Stimulated activated naive CD4-positive, alpha-beta T cell treated with Interleukin-2 at 50 U/mL for 16 hours (primary cell): ENCODE measurements around the gene SMIM33.
A peak's percentile ranks its signal among the peaks of the same experiment; 100 is the strongest.
"Not testable (repeated sequence)": the region's sequence is repeated elsewhere in the genome, so short reads cannot be mapped to it uniquely, and the experiment has no call there.

Experiments
- DNase-seq: peaks from one replicate; lab custom pipeline; 2025; lab: John Stamatoyannopoulos, UW

The SMIM33 gene

DNA sequence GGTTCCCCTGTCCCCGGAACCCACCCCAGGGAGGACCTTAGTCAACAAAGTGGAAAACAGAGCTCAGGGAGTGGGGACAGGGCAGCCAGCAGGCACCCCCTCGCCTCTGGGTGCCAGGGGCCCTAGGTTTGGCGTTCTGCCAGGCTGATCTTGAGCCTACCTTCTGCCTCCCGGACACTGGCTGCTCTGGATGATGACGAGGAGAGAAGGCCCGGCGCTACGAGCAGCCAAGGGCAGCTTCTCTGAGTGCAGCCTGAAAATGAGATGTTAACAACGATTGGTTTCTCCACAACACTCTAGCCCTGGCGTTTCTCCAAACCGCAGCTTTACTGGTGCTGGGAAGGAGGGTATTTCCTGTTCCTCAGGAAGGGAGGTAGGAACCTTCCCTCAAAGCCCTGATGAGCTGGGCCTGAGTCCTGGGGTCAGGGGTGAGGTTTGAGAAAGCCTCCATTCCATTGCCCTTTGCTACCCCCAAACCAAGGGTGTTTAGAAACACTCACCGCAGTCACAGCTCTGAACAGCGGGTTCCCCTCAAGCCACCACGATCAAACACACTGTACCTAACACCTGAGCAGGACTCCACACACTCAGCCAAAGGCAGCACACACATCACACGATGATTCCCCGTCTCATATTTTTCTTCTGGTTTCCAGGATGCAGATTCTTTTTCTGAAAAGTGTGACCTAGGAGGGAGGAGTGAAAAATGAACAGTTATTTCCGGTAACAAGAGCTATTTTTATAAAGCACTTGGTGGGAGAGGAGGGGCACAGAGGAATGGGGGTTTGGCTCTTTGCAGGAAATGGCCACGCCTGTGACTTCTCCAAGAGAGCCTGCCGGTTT, 11.5 kb downstream of the SMIM33 start, which contains the start of gene STING1:
Gene STING1, minus strand, starts transcription at position 709 of the 840 bp plus-strand sequence. CDS start 1,054 bp downstream, outside the sequence.
- peak; percentile 53 for DNase-seq

- DNase-seq, result not testable (repeated sequence)
Measured at GRCh38 chr5:139482890-139483208, 12.0 kb downstream of the SMIM33 start.

GRCh38 chr5:139486201-139486600, 15.4 kb downstream of the SMIM33 start:
- DNase-seq, result no peak

DNA sequence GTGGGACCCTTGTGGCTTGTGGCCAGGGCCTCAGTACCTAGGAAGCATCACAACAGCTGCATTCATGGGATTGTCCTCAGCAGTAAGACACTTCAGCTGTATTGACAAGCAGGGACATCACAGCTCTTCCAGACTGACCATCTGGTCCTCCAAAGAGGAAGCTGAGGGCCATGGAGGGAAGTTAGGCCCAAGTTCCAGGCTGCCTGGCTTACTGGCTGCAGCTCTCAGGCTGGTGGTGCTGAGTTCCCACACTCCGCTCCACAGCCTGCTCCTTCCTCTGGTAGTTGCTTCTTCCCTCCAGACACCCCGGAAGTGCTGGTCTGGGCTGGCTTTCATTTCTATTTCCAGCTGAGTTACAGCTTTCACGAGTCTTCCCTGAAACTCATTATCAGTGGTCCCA, 17.5 kb downstream of the SMIM33 start:
- DNase-seq, result no peak

- DNase-seq, result no peak
Measured at GRCh38 chr5:139492700-139493192, 21.9 kb downstream of the SMIM33 start.

- no peak for DNase-seq
Measured at GRCh38 chr5:139494256-139494655, 23.5 kb downstream of the SMIM33 start.

GRCh38 chr5:139494832-139495231, 24.0 kb downstream of the SMIM33 start:
- DNase-seq, result no peak

DNA sequence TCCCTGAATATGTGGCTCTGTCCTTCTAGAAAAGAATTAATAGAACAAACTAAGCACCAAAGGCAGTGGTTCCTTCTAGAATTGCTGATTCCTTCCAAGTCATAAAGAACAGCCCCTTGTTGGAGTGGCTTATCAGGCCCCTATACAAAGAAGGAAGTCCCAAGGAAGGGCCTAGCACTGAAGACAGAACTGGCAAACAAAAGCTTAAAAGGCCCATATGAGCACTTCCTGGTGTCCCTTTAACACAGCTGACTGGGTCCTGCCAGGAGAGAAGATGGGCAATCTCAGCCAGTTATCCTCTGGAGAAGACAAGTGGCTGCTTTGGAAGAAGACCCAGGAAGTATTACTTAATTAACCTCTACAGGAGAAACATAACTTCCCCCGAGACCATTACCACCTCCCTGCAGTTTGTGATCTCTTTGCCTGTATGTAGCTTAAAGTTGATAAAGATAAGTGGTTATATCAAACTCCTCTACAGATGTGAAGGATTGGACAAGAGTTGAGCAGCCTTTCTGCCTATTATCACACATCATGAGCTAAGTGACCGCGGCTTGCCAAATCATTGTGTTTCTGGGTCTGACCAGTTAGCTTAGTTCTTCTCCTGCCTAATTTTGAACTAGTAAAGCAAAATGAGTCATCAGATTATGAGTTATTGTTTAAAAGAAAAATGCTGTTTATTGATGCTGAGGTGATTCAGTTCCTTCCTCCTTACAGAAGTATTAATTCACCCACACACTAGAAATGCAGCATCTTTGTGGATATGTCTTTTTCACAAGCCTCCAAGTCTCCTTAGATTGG, 25.0 kb downstream of the SMIM33 start:
- DNase-seq, result no peak

- no peak for DNase-seq
Measured at GRCh38 chr5:139501381-139501780, 30.6 kb downstream of the SMIM33 start.

- DNase-seq, result not testable (repeated sequence)
Measured at GRCh38 chr5:139503036-139503817, 32.4 kb downstream of the SMIM33 start.

GRCh38 chr5:139503879-139504278, 33.1 kb downstream of the SMIM33 start:
- DNase-seq, result not testable (repeated sequence)

DNA sequence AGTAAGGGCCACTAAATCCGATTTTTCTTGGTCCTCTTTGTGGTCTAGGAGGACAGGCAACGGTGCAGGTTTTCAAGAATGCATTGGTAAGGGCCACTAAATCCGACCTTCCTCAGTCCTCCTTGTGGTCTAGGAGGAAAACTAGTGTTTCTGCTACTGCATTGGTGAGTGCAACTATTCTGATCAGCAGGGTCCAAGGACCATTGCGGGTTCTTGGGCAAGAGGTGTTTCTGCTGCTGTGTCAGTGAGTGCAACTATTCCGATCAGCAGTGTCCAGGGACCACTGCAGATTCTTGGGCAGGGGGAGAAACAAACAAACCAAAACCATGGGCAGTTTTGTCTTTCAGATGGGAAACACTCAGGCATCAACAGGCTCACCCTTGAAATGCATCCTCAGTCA, 33.9 kb downstream of the SMIM33 start:
- not testable (repeated sequence) for DNase-seq

- DNase-seq, result no peak
Measured at GRCh38 chr5:139512786-139513390, 42.1 kb downstream of the SMIM33 start.

DNA sequence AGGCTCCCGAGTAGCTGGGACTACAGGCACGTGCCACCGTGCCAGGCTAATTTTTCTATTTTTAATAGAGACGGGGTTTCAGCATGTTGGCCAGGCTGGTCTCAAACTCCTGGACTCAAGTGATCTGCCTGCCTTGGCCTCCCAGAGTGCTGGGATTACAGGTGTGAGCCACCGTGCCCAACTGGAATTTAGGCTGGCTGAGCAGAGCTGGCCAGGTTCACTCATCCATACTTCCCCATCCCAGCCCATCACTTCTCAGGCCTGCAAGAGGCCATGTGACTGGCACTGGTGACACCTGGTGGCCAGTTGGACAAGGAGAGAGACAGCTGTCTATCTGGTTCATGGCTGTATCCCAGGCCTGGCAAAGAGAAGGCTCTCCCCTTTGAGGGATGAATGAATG, 42.6 kb downstream of the SMIM33 start:
- peak; percentile 73 for DNase-seq

DNA sequence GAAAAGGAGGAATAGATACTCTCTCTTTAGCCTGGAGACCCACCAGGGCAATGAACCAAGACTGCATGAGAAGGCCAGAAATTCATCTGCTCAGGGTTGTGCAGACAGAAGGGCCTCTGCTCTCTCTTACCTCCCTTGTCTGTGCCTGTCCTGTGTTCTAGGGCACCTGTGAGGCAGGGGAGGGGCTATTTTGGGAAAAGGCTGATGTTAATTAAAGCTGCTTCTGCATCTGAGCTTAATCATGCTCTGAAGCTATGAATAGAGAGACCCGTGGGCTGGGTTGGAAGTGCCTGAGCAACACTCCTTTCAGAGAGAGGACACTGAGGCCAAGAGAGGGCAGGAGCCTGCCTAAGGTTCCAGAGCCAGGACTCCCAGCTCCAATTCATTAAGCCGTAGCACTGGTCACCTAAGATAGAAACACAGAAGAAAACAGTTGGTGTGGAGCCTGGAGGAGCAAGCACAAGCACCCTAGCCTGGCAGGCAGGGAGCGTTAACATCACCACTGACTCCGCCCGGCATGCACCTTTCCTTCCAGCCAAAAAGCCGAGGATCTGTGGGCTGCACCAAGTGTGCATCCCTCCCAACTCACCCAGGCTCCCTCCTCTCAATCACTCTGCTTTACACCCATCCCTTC, 43.2 kb downstream of the SMIM33 start:
- no peak for DNase-seq

DNA sequence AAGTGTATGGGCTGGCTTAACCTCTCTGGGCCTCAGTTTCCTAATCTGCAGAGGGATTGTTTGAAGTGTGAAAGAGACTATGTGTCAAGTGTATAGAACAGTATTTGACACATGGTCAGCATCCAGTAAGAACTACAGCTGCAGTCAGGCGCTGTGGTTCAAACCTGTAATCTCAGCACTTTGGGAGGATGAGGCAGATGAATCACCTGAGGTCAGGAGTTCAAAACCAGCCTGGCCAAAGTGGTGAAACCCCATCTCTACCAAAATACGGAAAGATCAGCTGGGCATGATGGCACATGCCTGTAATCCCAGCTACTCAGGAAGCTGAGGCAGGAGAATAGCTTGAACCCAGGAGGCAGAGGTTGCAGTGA, 43.7 kb downstream of the SMIM33 start:
- no peak for DNase-seq

- peak; percentile 81 for DNase-seq
Measured at GRCh38 chr5:139517683-139518564, 47.1 kb downstream of the SMIM33 start.
